ENCODE results near the gene JTB. TPM values are rescaled to one million over a fixed set of nuclear protein-coding genes. Genes with fewer than 3 reads are reported as not detected.

JTB gene
- total RNA-seq, 2 experiments from 2014 or later, result 111 to 124 TPM

Small RNA genes within 50 kb of the gene (microRNA-seq; reads per million reads assigned to microRNA genes)
- gene MIR6737 (ENCODE audit: borderline microRNAs expressed, borderline replicate concordance), result 0.63 reads per million

Other genes starting within 250 kb of the JTB start
- 10 to 100 TPM; 62.9 to 64.8 TPM for gene INTS3, start 249.6 kb downstream of the JTB start, total RNA-seq
- gene SLC27A3, start 202.3 kb downstream of the JTB start, total RNA-seq, result 10 to 100 TPM; 22.2 to 22.9 TPM
- 10 to 100 TPM; 73.4 to 75.4 TPM for gene GATAD2B, start 54.7 kb downstream of the JTB start, total RNA-seq
- 100 to 1,000 TPM; 165 to 180 TPM for gene DENND4B, start 31.0 kb downstream of the JTB start, total RNA-seq
- 100 to 1,000 TPM in 1 of 2 experiments, 10 to 100 TPM in 1; 80.7 to 107 TPM for gene CRTC2, start 19.1 kb downstream of the JTB start, total RNA-seq
- 10 to 100 TPM; 33.5 to 36.4 TPM for gene SLC39A1, start 14.1 kb downstream of the JTB start, total RNA-seq
- gene CREB3L4, start 9.8 kb downstream of the JTB start, total RNA-seq, result 1 to 10 TPM; 6.9 to 7.9 TPM
- gene RAB13, start 8.7 kb upstream of the JTB start, total RNA-seq, result under 1 TPM; 0.92 to 0.96 TPM
- gene RPS27, start 13.1 kb upstream of the JTB start, total RNA-seq, result 1,000 to 10,000 TPM; 2,596 to 2,883 TPM
- under 1 TPM; 0.04 to 0.12 TPM for gene NUP210L, start 177.4 kb upstream of the JTB start, total RNA-seq
- gene TPM3, start 214.4 kb upstream of the JTB start, total RNA-seq, result 100 to 1,000 TPM; 781 to 902 TPM
- under 1 TPM in 1 of 2 experiments, not detected in 1; 0.65 TPM for gene CFAP141, start 228.7 kb upstream of the JTB start, total RNA-seq
- 100 to 1,000 TPM; 186 to 211 TPM for gene UBAP2L, start 243.3 kb upstream of the JTB start, total RNA-seq